SK-N-SH treated with all-trans-retinoic acid at 6 μM for 48 hours (cell line): ENCODE data around the gene MYH14.

Experiments
- ATAC-seq: fragments of 200-7000 bp; cut with Tn5 transposase; 3 replicates; pipeline ENCODE4 v1.9.1; 2020; ENCODE audit warnings: mild to moderate bottlenecking, moderate library complexity
- ARNTL ChIP-seq: fragments of 450-650 bp; formaldehyde crosslinking; IDR thresholded peaks from 2 replicates; pipeline ENCODE4 v1.5.0; 2020; ENCODE audit warnings: low read depth, mild to moderate bottlenecking, moderate library complexity, borderline replicate concordance
- BACH2 ChIP-seq: fragments of 250-450 bp; sonication (Bioruptor Pico); IDR thresholded peaks from 2 replicates; pipeline ENCODE4 v1.9.0; 2021; ENCODE audit warnings: mild to moderate bottlenecking, borderline replicate concordance
- CREB5 ChIP-seq: fragments of 250-450 bp; sonication (Bioruptor Pico); IDR thresholded peaks from 2 replicates; pipeline ENCODE4 v1.5.1; 2020; ENCODE audit warnings: low read depth, mild to moderate bottlenecking, moderate library complexity
- CSDC2 ChIP-seq: fragments of 250-450 bp; sonication (Bioruptor Pico); IDR thresholded peaks from 2 replicates; pipeline ENCODE4 v1.5.0; 2020; ENCODE audit warnings: mild to moderate bottlenecking, moderate library complexity
- CSRNP3 ChIP-seq: fragments of 250-450 bp; sonication (Bioruptor Pico); IDR thresholded peaks from 2 replicates; pipeline ENCODE4 v1.5.1; 2021; ENCODE audit warnings: mild to moderate bottlenecking, moderate library complexity
- ESRRG ChIP-seq: fragments of 250-450 bp; sonication (Bioruptor Pico); IDR thresholded peaks from 2 replicates; pipeline ENCODE4 v1.6.1; 2021; ENCODE audit warnings: mild to moderate bottlenecking
- GLIS3 ChIP-seq: fragments of 250-450 bp; sonication (Bioruptor Pico); IDR thresholded peaks from 2 replicates; pipeline ENCODE4 v1.5.0; 2020; ENCODE audit warnings: mild to moderate bottlenecking, moderate library complexity
- ISL1 ChIP-seq: fragments of 250-450 bp; sonication (Bioruptor Pico); IDR thresholded peaks from 2 replicates; pipeline ENCODE4 v2.1.2; 2022; ENCODE audit warnings: mild to moderate bottlenecking, moderate library complexity
- OSR1 ChIP-seq: fragments of 250-450 bp; sonication (Bioruptor Pico); IDR thresholded peaks from 2 replicates; pipeline ENCODE4 v1.8.0; 2022; ENCODE audit warnings: moderate library complexity, mild to moderate bottlenecking, inconsistent platforms
- PPARA ChIP-seq: fragments of 250-450 bp; sonication (Bioruptor Pico); IDR thresholded peaks from 2 replicates; pipeline ENCODE4 v1.5.0; 2020; ENCODE audit warnings: mild to moderate bottlenecking, borderline replicate concordance
- RARB ChIP-seq: fragments of 250-450 bp; sonication (Bioruptor Pico); IDR thresholded peaks from 2 replicates; pipeline ENCODE4 v1.8.0; 2021; ENCODE audit warnings: mild to moderate bottlenecking, moderate library complexity
- SNAI2 ChIP-seq: fragments of 250-450 bp; sonication (Bioruptor Pico); IDR thresholded peaks from 2 replicates; pipeline ENCODE4 v1.5.0; 2020; ENCODE audit warnings: mild to moderate bottlenecking, moderate library complexity
- TCF4 ChIP-seq: fragments of 250-450 bp; sonication (Bioruptor Pico); IDR thresholded peaks from 2 replicates; pipeline ENCODE4 v1.8.0; 2021; ENCODE audit warnings: mild to moderate bottlenecking, moderate library complexity, borderline replicate concordance
- TOX ChIP-seq: fragments of 250-450 bp; sonication (Bioruptor Pico); IDR thresholded peaks from 2 replicates; pipeline ENCODE4 v1.8.0; 2021; ENCODE audit warnings: mild to moderate bottlenecking, moderate library complexity, borderline replicate concordance
- TSHZ2 ChIP-seq: fragments of 250-450 bp; sonication (Bioruptor Pico); IDR thresholded peaks from 2 replicates; pipeline ENCODE4 v1.5.0; 2020; ENCODE audit warnings: mild to moderate bottlenecking, moderate library complexity
- ZC3H10 ChIP-seq: fragments of 250-450 bp; sonication (Bioruptor Pico); IDR thresholded peaks from 2 replicates; pipeline ENCODE4 v1.5.1; 2021; ENCODE audit warnings: mild to moderate bottlenecking, moderate library complexity
- ZFP3 ChIP-seq: fragments of 250-450 bp; sonication (Bioruptor Pico); IDR thresholded peaks from 2 replicates; pipeline ENCODE4 v1.5.0; 2020; ENCODE audit warnings: mild to moderate bottlenecking, moderate library complexity
- ZFP30 ChIP-seq: fragments of 450-650 bp; formaldehyde crosslinking; IDR thresholded peaks from 2 replicates; pipeline ENCODE4 v1.5.0; 2022; ENCODE audit warnings: mild to moderate bottlenecking, moderate library complexity
- ZNF70 ChIP-seq: fragments of 450-650 bp; formaldehyde crosslinking; IDR thresholded peaks from 2 replicates; pipeline ENCODE4 v1.5.0; 2020; ENCODE audit warnings: mild to moderate bottlenecking, moderate library complexity
- TF ChIP-seq, protein P1 (sequence below): fragments of 250-450 bp; sonication (Bioruptor Pico); IDR thresholded peaks from 2 replicates; pipeline ENCODE4 v1.8.0; 2021; ENCODE audit warnings: low read depth, mild to moderate bottlenecking, moderate library complexity, borderline replicate concordance

Gene MYH14

GRCh38 chr19:50155520-50156109 is 47.8 kb upstream of the MYH14 start (continued):
- TF ChIP-seq TCF4: no peak
- TF ChIP-seq CREB5: no peak
- TF ChIP-seq ARNTL: no peak
- no peak for TF ChIP-seq SNAI2 (CRISPR knock-in tag)
- no peak for TF ChIP-seq ISL1
- TF ChIP-seq PPARA (CRISPR knock-in tag): no peak
- no peak for TF ChIP-seq GLIS3 (CRISPR knock-in tag)
- TF ChIP-seq ZFP30 (CRISPR knock-in tag): no peak

DNA sequence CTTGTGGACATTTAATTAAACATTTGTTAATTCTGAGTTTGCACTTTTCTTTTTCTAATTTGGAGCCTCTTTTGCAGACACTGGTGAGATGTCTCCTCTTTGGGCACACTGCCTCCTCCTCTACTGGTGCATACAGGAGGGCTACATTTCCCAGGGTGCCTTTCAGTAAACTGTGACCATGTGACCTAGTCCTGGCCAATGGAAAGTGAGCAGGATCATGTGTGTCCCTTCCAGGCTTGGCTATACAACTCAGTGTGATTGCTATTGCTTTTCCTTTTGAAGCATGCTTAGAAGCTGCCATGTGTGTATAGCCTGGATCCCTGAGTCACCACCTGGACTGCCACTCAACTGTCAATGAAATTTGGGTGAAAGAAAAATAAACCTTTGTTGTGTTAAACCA is 44.8 kb upstream of the MYH14 start:
- no peak for TF ChIP-seq GLIS3 (CRISPR knock-in tag)
- TF ChIP-seq, protein P1, sequence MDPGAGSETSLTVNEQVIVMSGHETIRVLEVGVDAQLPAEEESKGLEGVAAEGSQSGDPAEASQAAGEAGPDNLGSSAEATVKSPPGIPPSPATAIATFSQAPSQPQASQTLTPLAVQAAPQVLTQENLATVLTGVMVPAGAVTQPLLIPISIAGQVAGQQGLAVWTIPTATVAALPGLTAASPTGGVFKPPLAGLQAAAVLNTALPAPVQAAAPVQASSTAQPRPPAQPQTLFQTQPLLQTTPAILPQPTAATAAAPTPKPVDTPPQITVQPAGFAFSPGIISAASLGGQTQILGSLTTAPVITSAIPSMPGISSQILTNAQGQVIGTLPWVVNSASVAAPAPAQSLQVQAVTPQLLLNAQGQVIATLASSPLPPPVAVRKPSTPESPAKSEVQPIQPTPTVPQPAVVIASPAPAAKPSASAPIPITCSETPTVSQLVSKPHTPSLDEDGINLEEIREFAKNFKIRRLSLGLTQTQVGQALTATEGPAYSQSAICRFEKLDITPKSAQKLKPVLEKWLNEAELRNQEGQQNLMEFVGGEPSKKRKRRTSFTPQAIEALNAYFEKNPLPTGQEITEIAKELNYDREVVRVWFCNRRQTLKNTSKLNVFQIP (CRISPR knock-in tag): no peak
- no peak for TF ChIP-seq CSDC2 (CRISPR knock-in tag)
- no peak for TF ChIP-seq ISL1
- no peak for TF ChIP-seq CSRNP3 (CRISPR knock-in tag)
- no peak for ATAC-seq

DNA sequence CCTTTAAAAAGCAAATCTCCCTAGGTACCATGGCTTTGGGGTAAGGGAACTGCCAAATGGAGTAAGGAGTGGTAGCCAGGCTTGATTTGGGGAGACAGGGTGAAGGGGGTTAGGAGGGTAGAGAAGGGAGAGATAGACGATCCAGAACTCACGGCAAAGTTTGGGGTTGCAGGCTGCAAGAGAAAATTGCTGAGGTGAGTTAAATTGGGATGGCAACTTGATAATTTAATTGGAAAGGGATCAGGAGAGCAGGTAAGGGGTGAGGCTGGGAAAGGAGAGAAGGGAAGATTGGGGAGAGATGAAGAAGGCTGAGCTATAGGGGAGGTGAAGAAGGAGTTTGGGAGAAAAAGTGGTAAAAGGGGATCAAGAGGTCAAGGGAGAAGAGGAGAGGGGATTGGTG is 44.3 kb upstream of the MYH14 start:
- TF ChIP-seq GLIS3 (CRISPR knock-in tag) (no peak), BACH2 (CRISPR knock-in tag) (no peak), OSR1 (CRISPR knock-in tag) (no peak), TCF4 (no peak), CSRNP3 (CRISPR knock-in tag) (no peak), PPARA (CRISPR knock-in tag) (no peak), ZFP30 (CRISPR knock-in tag) (no peak), ZFP3 (CRISPR knock-in tag) (no peak), ZNF70 (CRISPR knock-in tag) (no peak), TSHZ2 (CRISPR knock-in tag) (no peak), ZC3H10 (no peak), ESRRG (no peak), CSDC2 (CRISPR knock-in tag) (no peak), ISL1 (no peak), RARB (CRISPR knock-in tag) (no peak)

DNA sequence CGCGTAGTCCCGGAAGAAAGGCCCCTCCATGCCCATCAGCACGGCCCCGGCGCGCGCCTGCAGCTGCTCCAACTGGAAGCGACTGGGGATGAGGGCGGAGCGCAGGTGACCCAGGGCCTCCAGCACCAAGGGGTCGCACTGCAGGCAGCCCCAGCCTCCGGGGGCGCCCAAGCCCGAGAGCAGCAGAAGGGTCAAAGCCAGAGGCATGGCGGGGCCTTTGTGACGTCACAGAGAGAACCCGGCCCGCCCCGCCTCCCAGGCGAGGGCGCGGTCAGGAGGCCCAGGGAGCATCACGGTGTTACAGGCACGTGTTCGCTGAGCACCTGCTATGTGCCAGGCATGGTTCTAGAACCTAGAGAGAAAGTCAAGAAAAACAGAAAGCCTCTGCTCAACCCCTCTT is 40.4 kb upstream of the MYH14 start, which contains the start of gene IZUMO2:
TSS of gene IZUMO2 (minus strand) at position 294 of the 400 bp plus-strand sequence. CDS start at position 207, 87 bp downstream.
- no peak for ATAC-seq
- TF ChIP-seq ISL1 (no peak), CSDC2 (CRISPR knock-in tag) (no peak), BACH2 (CRISPR knock-in tag) (no peak), ZNF70 (CRISPR knock-in tag) (no peak), CREB5 (no peak), TSHZ2 (CRISPR knock-in tag) (no peak), ZFP30 (CRISPR knock-in tag) (no peak), ARNTL (no peak), TOX (no peak), TCF4 (no peak), PPARA (CRISPR knock-in tag) (no peak), OSR1 (CRISPR knock-in tag) (no peak)

More for the DNA sequence above, 44.3 kb upstream of the MYH14 start:
- ATAC-seq: no peak
